IMR-90 (cell line): ENCODE data around the gene C21orf91. TPM values are rescaled to one million over a fixed set of nuclear protein-coding genes. Genes with fewer than 3 reads are reported as not detected.

Experiments used
- ATAC-seq: fragments of 200-7000 bp; cut with Tn5 transposase; 2 replicates; pipeline ENCODE4 v1.9.1; 2020; ENCODE audit warnings: low read depth, mild to moderate bottlenecking, moderate library complexity
- BruUV-seq: library from RNA; stranded (reverse); fragments of 400-500 nt; replicated peaks from 2 replicates; lab custom pipeline; 2021; lab: Mats Ljungman, UMichigan
- CTCF ChIA-PET: fragments of 300-600 bp; formaldehyde crosslinking; extraction: SDS; loops from one replicate; lab custom pipeline; 2021; ENCODE audit warnings: antibody characterized with exemption; lab: Yijun Ruan, JAX
- POLR2A ChIA-PET: fragments of 300-600 bp; sonication (Branson Sonifier 250); formaldehyde crosslinking; loops from one replicate; lab custom pipeline; 2022; ENCODE audit warnings: antibody characterized with exemption; ENCODE audit not compliant: unreplicated experiment; lab: Charles Lee
- DNase-seq: peaks from one replicate; pipeline ENCODE4 v3.0.0; 2013
- H2AFZ ChIP-seq: replicated peaks from 2 replicates; pipeline ENCODE3; 2013; ENCODE audit warnings: low read length, mild to moderate bottlenecking; ENCODE audit not compliant: poor library complexity
- H2AK5ac ChIP-seq: 2 replicates; pipeline ENCODE4 v1.6.1; 2013; ENCODE audit warnings: low read depth, low read length, inconsistent platforms
- H2AK9ac ChIP-seq: replicated peaks from 2 replicates; pipeline ENCODE3; 2013; ENCODE audit warnings: mild to moderate bottlenecking, low read depth, low read length, moderate library complexity; ENCODE audit not compliant: poor library complexity
- H2BK120ac ChIP-seq: 2 replicates; pipeline ENCODE4 v1.6.1; 2013; ENCODE audit warnings: low read depth, low read length, inconsistent platforms
- H2BK15ac ChIP-seq: 3 replicates; pipeline ENCODE4 v1.6.1; 2013; ENCODE audit warnings: low read depth, low read length, inconsistent platforms
- H2BK20ac ChIP-seq: 2 replicates; pipeline ENCODE4 v1.6.1; 2013; ENCODE audit warnings: low read depth, mild to moderate bottlenecking, inconsistent platforms, low read length, moderate library complexity
- H2BK5ac ChIP-seq: 2 replicates; pipeline ENCODE4 v1.6.1; 2013; ENCODE audit warnings: mild to moderate bottlenecking, low read depth, low read length, inconsistent platforms; ENCODE audit not compliant: poor library complexity, severe bottlenecking
- H3K14ac ChIP-seq: replicated peaks from 2 replicates; pipeline ENCODE4 v1.6.1; 2013; ENCODE audit warnings: low read depth, low read length, inconsistent platforms
- H3K18ac ChIP-seq: 2 replicates; pipeline ENCODE4 v1.6.1; 2013; ENCODE audit warnings: low read depth, low read length, control low read depth
- H3K23ac ChIP-seq: 2 replicates; pipeline ENCODE4 v1.6.1; 2013; ENCODE audit warnings: low read depth, low read length, inconsistent platforms
- H3K27ac ChIP-seq: 2 replicates; pipeline ENCODE4 v1.5.1; 2013; ENCODE audit warnings: mild to moderate bottlenecking, control low read depth, low read length; ENCODE audit not compliant: insufficient read depth
- H3K27me3 ChIP-seq: 2 replicates; pipeline ENCODE4 v1.6.1; 2013; ENCODE audit warnings: low read length; ENCODE audit not compliant: control insufficient read depth, insufficient read depth
- H3K36me3 ChIP-seq: 2 replicates; pipeline ENCODE4 v1.6.1; 2013; ENCODE audit warnings: low read length, mixed read lengths; ENCODE audit not compliant: control insufficient read depth, insufficient read depth
- H3K4ac ChIP-seq: 2 replicates; pipeline ENCODE4 v1.6.1; 2013; ENCODE audit warnings: low read depth, low read length, inconsistent platforms
- H3K4me1 ChIP-seq: 2 replicates; pipeline ENCODE4 v1.6.1; 2013; ENCODE audit warnings: low read length, mixed read lengths; ENCODE audit not compliant: control insufficient read depth, insufficient read depth
- H3K4me2 ChIP-seq: 2 replicates; pipeline ENCODE4 v1.6.1; 2013; ENCODE audit warnings: low read depth, mild to moderate bottlenecking, control low read depth, low read length, moderate library complexity
- H3K4me3 ChIP-seq: 2 replicates; pipeline ENCODE4 v1.5.1; 2013; ENCODE audit warnings: low read depth, mild to moderate bottlenecking, control low read depth, low read length, moderate library complexity; ENCODE audit not compliant: insufficient read depth
- H3K56ac ChIP-seq: 2 replicates; pipeline ENCODE4 v1.6.1; 2013; ENCODE audit warnings: low read length, inconsistent platforms; ENCODE audit not compliant: insufficient read depth; ENCODE audit errors: extremely low read depth
- H3K79me1 ChIP-seq, 2 experiments: 2 replicates each; pipeline ENCODE4 v1.6.1; 2013; ENCODE audit warnings: low read length in 2 of 2, inconsistent platforms in 1 of 2, low read depth in 1 of 2
- H3K9ac ChIP-seq: 2 replicates; pipeline ENCODE4 v1.6.1; 2013; ENCODE audit warnings: low read depth, low read length, control low read depth
- H3K9me1 ChIP-seq: 2 replicates; pipeline ENCODE4 v1.6.1; 2013; ENCODE audit warnings: low read length, inconsistent platforms; ENCODE audit not compliant: insufficient read depth
- H3K9me3 ChIP-seq: 2 replicates; pipeline ENCODE4 v1.6.1; 2013; ENCODE audit warnings: low read length; ENCODE audit not compliant: control insufficient read depth, insufficient read depth
- H4K20me1 ChIP-seq: 2 replicates; pipeline ENCODE4 v1.6.1; 2013; ENCODE audit warnings: low read length, inconsistent platforms; ENCODE audit not compliant: insufficient read depth
- H4K5ac ChIP-seq: 2 replicates; pipeline ENCODE4 v1.6.1; 2013; ENCODE audit warnings: mild to moderate bottlenecking, low read depth, low read length, control low read depth
- H4K8ac ChIP-seq, 2 experiments: 2 replicates each; pipeline ENCODE4 v1.6.1; 2013; ENCODE audit warnings: low read depth in 2 of 2, low read length in 2 of 2, control low read depth in 1 of 2, inconsistent platforms in 1 of 2
- H4K91ac ChIP-seq: 2 replicates; pipeline ENCODE4 v1.6.1; 2013; ENCODE audit warnings: low read depth, low read length, inconsistent platforms; ENCODE audit not compliant: insufficient read depth
- CTCF ChIP-seq: conservative IDR thresholded peaks from 2 replicates; pipeline ENCODE4 v1.5.1; 2012; ENCODE audit warnings: mild to moderate bottlenecking, low read depth, low read length, improper control_type of control experiment
- POLR2A ChIP-seq: IDR thresholded peaks from 2 replicates; pipeline ENCODE4 v1.6.1; 2012; ENCODE audit warnings: mild to moderate bottlenecking, low read depth, low read length
- RCOR1 ChIP-seq: IDR thresholded peaks from 2 replicates; pipeline ENCODE4 v1.6.1; 2012; ENCODE audit warnings: mild to moderate bottlenecking, low read length, improper control_type of control experiment; ENCODE audit not compliant: insufficient replicate concordance
- WGBS, 2 experiments: methylation state at CpG; one replicate each; pipeline versions ENCODE4 v1.1.5 to v1.1.7; 2013; ENCODE audit warnings: missing lambda C conversion rate in 2 of 2; ENCODE audit not compliant: insufficient read length in 1 of 2; ENCODE audit errors: extremely low coverage in 2 of 2; 5-methylcytosine and 5-hydroxymethylcytosine counted together
- dilution Hi-C: fragments of 300-500 bp; cut with HindIII; formaldehyde crosslinking; loops from one replicate; pipeline ENCODE4 v1.14.3; 2018; ENCODE audit warnings: low sequenced_read_pairs; ENCODE audit not compliant: unreplicated experiment
- in situ Hi-C: fragments of 300-500 bp; cut with MboI; formaldehyde crosslinking; loops from 3 replicates; pipeline ENCODE4 v1.14.3; 2019; ENCODE audit warnings: low sequenced_read_pairs, inconsistent platforms, mixed read lengths
- intact Hi-C: fragments of 100-400 bp; cut with micrococcal nuclease; formaldehyde crosslinking; loops from 2 replicates; pipeline ENCODE4 v1.10.0; 2022
- polyA plus RNA-seq, 3 experiments: library from polyadenylated mRNA; depleted of rRNA; stranded (reverse); fragments of >200 nt; gene quantifications; 2 replicates each; pipeline ENCODE4 v1.2.3, GENCODE V29; 2012; ENCODE audit warnings: low replicate concordance in 1 of 3
- total RNA-seq: library from RNA; depleted of rRNA; stranded (reverse); fragments of >200 nt; gene quantifications from 2 replicates; pipeline ENCODE4 v1.2.3, GENCODE V29; 2012

C21orf91 gene
- total and polyA plus RNA-seq, 2 of the 4 experiments (the other 2 are of a cell fraction) = 3.7 to 9.3 TPM

GRCh38 chr21:17785403-17785788, 33.8 kb downstream of the C21orf91 start:
- DNase-seq (no peak), ATAC-seq (no peak)
- Histone ChIP-seq H4K20me1 (no peaks in the 10 kb centered on the region), H3K9ac (no peak overlapping the region), H2BK20ac (no peak overlapping the region), H3K9me3 (peaks cover 2% of the 10 kb centered on the region; the same call in 1 of the 2 replicates), H3K4me1 (no peaks in the 10 kb centered on the region), H2AK5ac (no peak overlapping the region), H2AFZ (no peak overlapping the region), H3K18ac (no peak overlapping the region), H3K27ac (no peak overlapping the region), H2BK15ac (no peak overlapping the region), H3K23ac (no peak overlapping the region), H3K4me3 (no peak overlapping the region), H2BK120ac (no peak overlapping the region), H4K8ac (no peak overlapping the region), H2BK5ac (no peak overlapping the region), H3K9me1 (no peaks in the 10 kb centered on the region), H4K5ac (no peak overlapping the region), H3K79me1 (no peaks in the 10 kb centered on the region), H3K4ac (no peak overlapping the region), H4K91ac (no peak overlapping the region), H3K56ac (no peak overlapping the region), H3K4me2 (no peak overlapping the region), H3K36me3 (peaks cover 13% of the 10 kb centered on the region), H3K27me3 (no peaks in the 10 kb centered on the region), H2AK9ac (no peak overlapping the region), H3K14ac (no peak overlapping the region)
- in situ Hi-C loops (no loop called here), intact Hi-C loops (no loop called here), dilution Hi-C loops (no loop called here)
- TF ChIP-seq RCOR1 = no peak
- TF ChIP-seq POLR2A = no peak
- TF ChIP-seq CTCF = no peak
- CTCF ChIA-PET = no interaction called here
- no TSS peak for BruUV-seq
- no CpG with 5 or more reads among the region's 2 CpGs for WGBS, 2 experiments
- POLR2A ChIA-PET = no interaction called here
